Activated CD4-positive, alpha-beta T cell treated with anti-CD3 and anti-CD28 coated beads for 36 hours (primary cell): ENCODE results near the gene SERAC1. TPM values are rescaled to one million over a fixed set of nuclear protein-coding genes. Genes with fewer than 3 reads are reported as not detected.

ENCODE experiments used
- total RNA-seq, 2 experiments: library from RNA; stranded (reverse); gene quantifications; one replicate each; pipeline ENCODE4 v1.2.3, GENCODE V29; 2021

SERAC1 gene
- total RNA-seq, 2 experiments from 2014 or later: 3.9 to 5.7 TPM

Other genes starting within 250 kb of the SERAC1 start
- 10 to 100 TPM; 28.6 to 30.1 TPM for gene SYNJ2, start 186.4 kb downstream of the SERAC1 start, total RNA-seq
- gene GTF2H5, start 88 bp upstream of the SERAC1 start, total RNA-seq: 10 to 100 TPM; 21.0 to 30.0 TPM
- gene TULP4, start 144.2 kb upstream of the SERAC1 start, total RNA-seq: 10 to 100 TPM; 11.8 to 14.3 TPM